AML-193 (cell line): ENCODE measurements around the gene IQCB1.
"Not testable (repeated sequence)": the region's sequence is repeated elsewhere in the genome, so short reads cannot be mapped to it uniquely, and the experiment has no call there.

Experiments
- DNase-seq, 2 experiments: peaks; one replicate each; lab custom pipeline; 2025; lab: John Stamatoyannopoulos, UW

Gene IQCB1

GRCh38 chr3:121747976-121748375 lies 86.9 kb downstream of the IQCB1 start:
- DNase-seq, result peak; percentile 26 to 30

- not testable (repeated sequence) for DNase-seq
Measured at GRCh38 chr3:121743106-121743505, 91.8 kb downstream of the IQCB1 start.

GRCh38 chr3:121740896-121741295 lies 94.0 kb downstream of the IQCB1 start:
- no peak for DNase-seq

GRCh38 chr3:121739902-121740301 lies 95.0 kb downstream of the IQCB1 start:
- no peak for DNase-seq

- no peak for DNase-seq
Measured at GRCh38 chr3:121737644-121738043, 97.2 kb downstream of the IQCB1 start.

- DNase-seq, result no peak
Measured at GRCh38 chr3:121736112-121736511, 98.7 kb downstream of the IQCB1 start.

GRCh38 chr3:121735047-121735696 lies 99.7 kb downstream of the IQCB1 start:
- DNase-seq, result no peak

- no peak for DNase-seq
Measured at GRCh38 chr3:121730940-121731687, 103.7 kb downstream of the IQCB1 start.

- no peak for DNase-seq
Measured at GRCh38 chr3:121724130-121724529, 110.7 kb downstream of the IQCB1 start.

- no peak for DNase-seq
Measured at GRCh38 chr3:121723485-121723884, 111.4 kb downstream of the IQCB1 start.

GRCh38 chr3:121722411-121722810 lies 112.4 kb downstream of the IQCB1 start:
- no peak for DNase-seq

- no peak for DNase-seq
Measured at GRCh38 chr3:121720163-121720562, 114.7 kb downstream of the IQCB1 start.
